ENCODE data around the gene GNS.

GNS gene

GRCh38 chr12:64737539-64737938 is 21.7 kb downstream of the GNS start:
- Histone ChIP-seq H3K36me3 (ENCODE audit: control insufficient read depth, insufficient read depth, low read length) (peaks cover 63% of the 10 kb centered on the region), H3K9me3 (ENCODE audit: control insufficient read depth, low read length) (no peaks in the 10 kb centered on the region), H3K4me1 (ENCODE audit: control insufficient read depth, insufficient read depth, low read length, poor library complexity, severe bottlenecking) (peaks cover 14% of the 10 kb centered on the region), H3K4me3 (ENCODE audit: extremely low read depth, insufficient read depth, low read length, poor library complexity, severe bottlenecking) (no peak overlapping the region), H3K27ac (ENCODE audit: low read depth, low read length, severe bottlenecking) (no peak overlapping the region)
- no CpG with 5 or more reads among the region's 1 CpG for WGBS, 2 experiments (ENCODE audit: insufficient coverage in 2 of 2)

GRCh38 chr12:64736771-64737170 is 22.4 kb downstream of the GNS start:
- no peak overlapping the region for H3K4me3 ChIP-seq (ENCODE audit: extremely low read depth, insufficient read depth, low read length, poor library complexity, severe bottlenecking)

DNA sequence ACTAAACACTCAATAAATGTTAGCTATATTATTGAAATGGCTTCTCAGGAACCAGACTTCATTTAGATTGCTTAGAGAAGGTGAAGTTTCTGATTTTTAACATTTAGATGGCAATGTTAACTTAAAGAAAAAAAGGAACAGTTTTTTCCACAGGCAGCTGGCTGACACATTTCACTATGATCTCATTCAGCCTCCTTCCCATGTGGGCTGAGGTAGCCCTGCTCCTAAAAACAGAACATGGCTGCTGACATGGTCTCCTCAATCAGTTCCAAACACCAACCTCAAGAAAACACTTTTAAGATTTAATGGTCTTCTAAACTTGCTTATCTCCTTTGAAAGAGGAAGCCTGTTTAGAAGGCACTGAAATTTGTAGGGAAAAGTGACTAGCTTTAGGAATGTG is 23.8 kb downstream of the GNS start:
- H3K4me3 ChIP-seq (ENCODE audit: extremely low read depth, insufficient read depth, low read length, poor library complexity, severe bottlenecking): no peak overlapping the region
- no peaks in the 10 kb centered on the region for H3K9me3 ChIP-seq (ENCODE audit: control insufficient read depth, low read length)
- peaks cover 50% of the 10 kb centered on the region for H3K36me3 ChIP-seq (ENCODE audit: control insufficient read depth, insufficient read depth, low read length)
- H3K4me1 ChIP-seq (ENCODE audit: control insufficient read depth, insufficient read depth, low read length, poor library complexity, severe bottlenecking): peaks cover 16% of the 10 kb centered on the region
- no peak overlapping the region for H3K27ac ChIP-seq (ENCODE audit: low read depth, low read length, severe bottlenecking)

More at GRCh38 chr12:64736771-64737170, 22.4 kb downstream of the GNS start:
- Histone ChIP-seq H3K9me3 (ENCODE audit: control insufficient read depth, low read length) (no peaks in the 10 kb centered on the region), H3K36me3 (ENCODE audit: control insufficient read depth, insufficient read depth, low read length) (peaks cover 58% of the 10 kb centered on the region), H3K27ac (ENCODE audit: low read depth, low read length, severe bottlenecking) (no peak overlapping the region), H3K4me1 (ENCODE audit: control insufficient read depth, insufficient read depth, low read length, poor library complexity, severe bottlenecking) (peaks cover 14% of the 10 kb centered on the region)
- WGBS, 2 experiments (ENCODE audit: insufficient coverage in 2 of 2): 100% methylated on average over 1 of the region's 1 CpG

- no peak overlapping the region for H3K27ac ChIP-seq (ENCODE audit: low read depth, low read length, severe bottlenecking)
- H3K4me1 ChIP-seq (ENCODE audit: control insufficient read depth, insufficient read depth, low read length, poor library complexity, severe bottlenecking): peaks cover 20% of the 10 kb centered on the region
- no peaks in the 10 kb centered on the region for H3K9me3 ChIP-seq (ENCODE audit: control insufficient read depth, low read length)
- no peak overlapping the region for H3K4me3 ChIP-seq (ENCODE audit: extremely low read depth, insufficient read depth, low read length, poor library complexity, severe bottlenecking)
- H3K36me3 ChIP-seq (ENCODE audit: control insufficient read depth, insufficient read depth, low read length): peaks cover 38% of the 10 kb centered on the region
- 90 to 100% methylated on average over 3 of the region's 4 CpGs for WGBS, 2 experiments (ENCODE audit: insufficient coverage in 2 of 2)
Measured at GRCh38 chr12:64733857-64734256, 25.3 kb downstream of the GNS start.

DNA sequence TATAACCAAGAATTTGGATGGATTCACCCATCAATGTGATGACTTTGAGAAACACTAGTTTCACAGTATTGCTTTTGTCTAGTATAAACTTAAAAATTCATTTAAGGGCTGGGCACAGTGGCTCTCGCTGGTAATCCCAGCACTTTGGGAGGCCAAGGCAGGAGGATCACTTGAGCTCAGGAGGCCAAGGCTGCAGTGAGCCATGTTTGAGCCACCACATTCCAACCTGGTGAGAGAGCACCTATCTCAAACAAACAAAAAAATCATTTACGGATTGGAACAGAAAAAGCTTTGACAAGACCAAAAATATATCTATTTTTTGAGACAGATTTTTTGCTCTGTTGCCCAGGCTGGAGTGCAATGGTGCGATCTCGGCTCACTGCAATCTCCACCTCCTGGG is 27.5 kb downstream of the GNS start:
- 91 to 100% methylated on average over 4 of the region's 4 CpGs for WGBS, 2 experiments (ENCODE audit: insufficient coverage in 2 of 2)
- Histone ChIP-seq H3K4me1 (ENCODE audit: control insufficient read depth, insufficient read depth, low read length, poor library complexity, severe bottlenecking) (peaks cover 18% of the 10 kb centered on the region), H3K36me3 (ENCODE audit: control insufficient read depth, insufficient read depth, low read length) (peaks cover 52% of the 10 kb centered on the region), H3K27ac (ENCODE audit: low read depth, low read length, severe bottlenecking) (no peak overlapping the region), H3K4me3 (ENCODE audit: extremely low read depth, insufficient read depth, low read length, poor library complexity, severe bottlenecking) (no peak overlapping the region), H3K9me3 (ENCODE audit: control insufficient read depth, low read length) (no peaks in the 10 kb centered on the region)

DNA sequence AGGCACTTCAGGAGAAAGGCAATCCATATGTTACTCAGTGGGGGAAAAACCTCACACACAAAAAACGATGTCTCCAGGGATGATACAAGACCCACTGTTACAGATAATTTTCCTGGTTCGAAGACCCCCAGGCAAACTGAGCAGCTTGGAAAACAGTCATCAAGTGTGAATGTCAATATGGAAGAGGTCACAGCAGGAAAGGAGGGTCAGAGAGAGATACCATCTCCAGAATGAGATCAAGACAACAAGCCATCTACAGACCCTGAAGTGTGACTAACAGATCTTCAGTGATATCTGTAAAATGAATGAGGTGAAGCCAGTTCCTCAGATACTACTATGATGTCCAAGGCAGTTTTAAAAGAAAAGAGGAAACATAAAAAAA is 28.6 kb downstream of the GNS start:
- 68% methylated on average over 2 of the region's 2 CpGs; no CpG with 5 or more reads in 1 of the 2 experiments for WGBS, 2 experiments (ENCODE audit: insufficient coverage in 2 of 2)
- Histone ChIP-seq H3K4me1 (ENCODE audit: control insufficient read depth, insufficient read depth, low read length, poor library complexity, severe bottlenecking) (peaks cover 16% of the 10 kb centered on the region), H3K4me3 (ENCODE audit: extremely low read depth, insufficient read depth, low read length, poor library complexity, severe bottlenecking) (no peak overlapping the region), H3K9me3 (ENCODE audit: control insufficient read depth, low read length) (no peaks in the 10 kb centered on the region), H3K27ac (ENCODE audit: low read depth, low read length, severe bottlenecking) (peak overlapping the region; percentile 78), H3K36me3 (ENCODE audit: control insufficient read depth, insufficient read depth, low read length) (peaks cover 45% of the 10 kb centered on the region)

- Histone ChIP-seq H3K27ac (ENCODE audit: low read depth, low read length, severe bottlenecking) (peak overlapping the region; percentile 78), H3K9me3 (ENCODE audit: control insufficient read depth, low read length) (no peaks in the 10 kb centered on the region), H3K4me1 (ENCODE audit: control insufficient read depth, insufficient read depth, low read length, poor library complexity, severe bottlenecking) (peaks cover 11% of the 10 kb centered on the region), H3K4me3 (ENCODE audit: extremely low read depth, insufficient read depth, low read length, poor library complexity, severe bottlenecking) (no peak overlapping the region), H3K36me3 (ENCODE audit: control insufficient read depth, insufficient read depth, low read length) (peaks cover 45% of the 10 kb centered on the region)
- WGBS, 2 experiments (ENCODE audit: insufficient coverage in 2 of 2): 100% methylated on average over 1 of the region's 2 CpGs; no CpG with 5 or more reads in 1 of the 2 experiments
Measured at GRCh38 chr12:64729909-64730587, 29.2 kb downstream of the GNS start.

DNA sequence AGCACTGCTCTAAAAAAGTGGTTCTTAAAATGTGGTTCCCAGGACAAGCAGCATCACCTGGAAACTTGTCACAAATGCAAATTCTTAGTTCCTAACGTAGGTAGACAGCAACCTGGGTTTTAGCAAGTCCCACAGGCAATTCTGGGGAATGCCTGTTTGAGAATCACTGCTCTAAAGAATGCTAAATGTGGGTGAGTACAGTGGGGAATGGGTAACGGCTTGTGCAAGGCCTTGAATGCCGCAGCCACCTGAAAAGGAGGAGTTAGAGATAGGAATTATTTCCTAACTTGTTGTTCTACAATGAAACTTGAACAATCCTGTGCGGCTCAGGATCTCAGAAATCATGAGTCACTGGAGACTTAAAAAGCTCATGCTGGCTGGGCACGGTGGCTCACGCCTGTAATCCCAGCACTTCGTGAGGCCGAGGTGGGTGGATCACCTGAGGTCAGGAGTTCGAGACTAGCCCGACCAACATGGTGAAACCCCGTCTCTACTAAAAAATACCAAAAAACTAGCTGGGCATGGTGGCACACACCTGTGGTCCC is 34.9 kb downstream of the GNS start:
- no peaks in the 10 kb centered on the region for H3K4me1 ChIP-seq (ENCODE audit: control insufficient read depth, insufficient read depth, low read length, poor library complexity, severe bottlenecking)
- WGBS, 2 experiments (ENCODE audit: insufficient coverage in 2 of 2): 86 to 95% methylated on average over 11 of the region's 11 CpGs
- H3K27ac ChIP-seq (ENCODE audit: low read depth, low read length, severe bottlenecking): no peak overlapping the region
- peaks cover 76% of the 10 kb centered on the region for H3K36me3 ChIP-seq (ENCODE audit: control insufficient read depth, insufficient read depth, low read length)
- no peak overlapping the region for H3K4me3 ChIP-seq (ENCODE audit: extremely low read depth, insufficient read depth, low read length, poor library complexity, severe bottlenecking)
- no peaks in the 10 kb centered on the region for H3K9me3 ChIP-seq (ENCODE audit: control insufficient read depth, low read length)

- 82 to 100% methylated on average over 2 of the region's 2 CpGs for WGBS, 2 experiments (ENCODE audit: insufficient coverage in 2 of 2)
- no peaks in the 10 kb centered on the region for H3K4me1 ChIP-seq (ENCODE audit: control insufficient read depth, insufficient read depth, low read length, poor library complexity, severe bottlenecking)
Measured at GRCh38 chr12:64723630-64724029, 35.6 kb downstream of the GNS start.

GRCh38 chr12:64722835-64723234 is 36.4 kb downstream of the GNS start:
- no peak overlapping the region for H3K27ac ChIP-seq (ENCODE audit: low read depth, low read length, severe bottlenecking)
- no peaks in the 10 kb centered on the region for H3K9me3 ChIP-seq (ENCODE audit: control insufficient read depth, low read length)
- no peak overlapping the region for H3K4me3 ChIP-seq (ENCODE audit: extremely low read depth, insufficient read depth, low read length, poor library complexity, severe bottlenecking)
- WGBS, 2 experiments (ENCODE audit: insufficient coverage in 2 of 2): 94 to 95% methylated on average over 4 of the region's 4 CpGs
- peaks cover 75% of the 10 kb centered on the region for H3K36me3 ChIP-seq (ENCODE audit: control insufficient read depth, insufficient read depth, low read length)
- H3K4me1 ChIP-seq (ENCODE audit: control insufficient read depth, insufficient read depth, low read length, poor library complexity, severe bottlenecking): no peaks in the 10 kb centered on the region

More at GRCh38 chr12:64723630-64724029, 35.6 kb downstream of the GNS start:
- peaks cover 77% of the 10 kb centered on the region for H3K36me3 ChIP-seq (ENCODE audit: control insufficient read depth, insufficient read depth, low read length)
- no peak overlapping the region for H3K4me3 ChIP-seq (ENCODE audit: extremely low read depth, insufficient read depth, low read length, poor library complexity, severe bottlenecking)
- H3K27ac ChIP-seq (ENCODE audit: low read depth, low read length, severe bottlenecking): no peak overlapping the region
- no peaks in the 10 kb centered on the region for H3K9me3 ChIP-seq (ENCODE audit: control insufficient read depth, low read length)

DNA sequence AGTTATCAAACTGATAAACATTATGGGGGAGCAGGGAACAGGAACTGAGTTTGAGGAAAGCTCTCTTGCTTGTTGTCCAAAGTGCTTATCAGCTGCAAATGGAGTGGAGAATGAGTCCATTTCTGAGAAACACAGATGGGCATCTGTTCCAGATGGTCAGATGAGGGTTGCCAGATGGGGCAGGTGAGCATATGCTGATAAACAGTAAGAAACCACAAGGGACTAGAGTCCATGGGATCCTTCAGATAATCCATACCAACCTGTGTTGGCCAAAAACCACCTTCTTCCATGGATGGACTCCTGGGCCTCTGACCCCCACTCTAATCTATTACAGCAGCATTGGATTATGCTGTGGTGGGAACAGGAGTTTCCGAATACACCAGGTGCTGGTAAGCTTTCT is 38.3 kb downstream of the GNS start:
- no peaks in the 10 kb centered on the region for H3K4me1 ChIP-seq (ENCODE audit: control insufficient read depth, insufficient read depth, low read length, poor library complexity, severe bottlenecking)
- H3K27ac ChIP-seq (ENCODE audit: low read depth, low read length, severe bottlenecking): no peak overlapping the region
- no peak overlapping the region for H3K4me3 ChIP-seq (ENCODE audit: extremely low read depth, insufficient read depth, low read length, poor library complexity, severe bottlenecking)
- H3K36me3 ChIP-seq (ENCODE audit: control insufficient read depth, insufficient read depth, low read length): peaks cover 83% of the 10 kb centered on the region
- H3K9me3 ChIP-seq (ENCODE audit: control insufficient read depth, low read length): no peaks in the 10 kb centered on the region
- WGBS, 2 experiments (ENCODE audit: insufficient coverage in 2 of 2): 100% methylated on average over 1 of the region's 1 CpG; no CpG with 5 or more reads in 1 of the 2 experiments
